ENCODE measurements around the gene ADGRE1.

GRCh38 chr19:6988257-6988656 lies 100.9 kb downstream of the ADGRE1 start:
- TF ChIP-seq EP300 (IDR thresholded peaks at IDR 0.05) (no peak), CTCF (IDR thresholded peaks at IDR 0.05) (no peak), POLR2AphosphoS5 (IDR thresholded peaks at IDR 0.05) (no peak), POLR2A (IDR thresholded peaks at IDR 0.05) (no peak)
